GM12891 (cell line): Measurements from ENCODE around the gene FGD5.

Source experiments
- DNase-seq: peaks from one replicate; pipeline ENCODE4 v3.0.0; 2011; ENCODE audit warnings: low spot score; ENCODE audit not compliant: insufficient read length
- FAIRE-seq: peaks from 2 replicates; lab custom pipeline; 2011; peaks lifted over from hg19 to GRCh38; lab: Jason Lieb, UNC
- PAX5 ChIP-seq: IDR thresholded peaks from 2 replicates; pipeline ENCODE4 v1.6.1; 2011; ENCODE audit warnings: low read length, moderate library complexity, mild to moderate bottlenecking; ENCODE audit not compliant: insufficient read depth, severe bottlenecking
- POLR2A ChIP-seq: IDR thresholded peaks from 2 replicates; pipeline ENCODE4 v1.6.1; 2011; ENCODE audit warnings: low read depth, low read length, control low read depth
- POLR2AphosphoS5 ChIP-seq: IDR thresholded peaks from 2 replicates; pipeline ENCODE4 v1.6.1; 2011; ENCODE audit warnings: low read depth, low read length, control low read depth
- POU2F2 ChIP-seq: IDR thresholded peaks from 2 replicates; pipeline ENCODE4 v1.6.1; 2011; ENCODE audit warnings: low read depth, mild to moderate bottlenecking, control low read depth, low read length, moderate library complexity
- SPI1 ChIP-seq: IDR thresholded peaks from 2 replicates; pipeline ENCODE4 v1.6.1; 2011; ENCODE audit warnings: low read depth, low read length, control low read depth
- TAF1 ChIP-seq: IDR thresholded peaks from 2 replicates; pipeline ENCODE4 v1.6.1; 2011; ENCODE audit warnings: low read depth, low read length, control low read depth

The FGD5 gene

DNA sequence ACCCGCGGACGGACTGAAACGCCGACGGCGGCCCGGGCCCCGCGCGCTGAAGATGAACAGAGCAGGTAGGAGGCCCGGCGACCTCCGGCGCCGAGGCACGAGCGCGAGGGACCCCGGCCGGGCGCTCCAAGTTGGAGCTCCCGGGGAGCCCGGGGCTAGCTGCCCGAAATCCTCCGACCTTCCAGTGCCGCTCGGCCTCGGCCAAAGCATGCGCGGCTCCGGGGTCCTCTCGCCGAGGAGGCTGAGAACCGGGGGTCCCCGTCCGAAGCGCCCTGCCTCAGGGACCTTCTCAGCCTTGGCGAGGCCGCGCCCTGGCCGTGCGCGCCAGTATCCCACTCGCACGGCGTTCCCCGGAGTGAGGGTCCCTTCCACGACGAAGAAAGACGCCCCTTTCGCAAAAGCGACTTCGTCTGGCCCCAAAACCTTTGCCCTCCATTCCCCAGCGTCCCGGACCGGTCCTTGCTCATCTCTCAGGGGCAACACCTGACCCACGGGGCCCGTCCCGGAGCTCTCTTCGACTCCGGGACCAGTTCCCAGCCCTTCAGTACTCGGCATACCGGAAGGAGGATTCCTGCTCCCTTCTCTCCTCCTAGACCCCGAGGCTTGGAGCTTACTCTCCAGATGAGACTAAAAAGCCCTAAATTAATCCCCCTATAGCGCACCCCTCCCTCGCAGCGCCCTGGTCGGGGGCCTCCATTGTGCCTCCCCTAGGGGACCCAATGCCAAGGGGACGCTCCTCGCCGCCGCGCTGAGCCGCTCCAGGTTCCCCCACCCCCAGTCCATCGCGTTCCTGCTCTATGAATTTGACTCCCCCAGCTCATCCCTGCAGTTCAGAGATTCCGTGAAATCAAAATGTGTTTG lies 7.7 kb upstream of the FGD5 start:
- DNase-seq, result no peak
- no peak for TF ChIP-seq SPI1
- TF ChIP-seq PAX5, result no peak
- no peak for TF ChIP-seq POLR2A
- no peak for TF ChIP-seq POLR2AphosphoS5
- no peak for TF ChIP-seq POU2F2
- TF ChIP-seq TAF1, result no peak
- no peak for FAIRE-seq

GRCh38 chr3:14811684-14812083 lies 7.1 kb upstream of the FGD5 start:
- TF ChIP-seq SPI1 (no peak), POLR2A (no peak)
- DNase-seq (no peak), FAIRE-seq (no peak)

DNA sequence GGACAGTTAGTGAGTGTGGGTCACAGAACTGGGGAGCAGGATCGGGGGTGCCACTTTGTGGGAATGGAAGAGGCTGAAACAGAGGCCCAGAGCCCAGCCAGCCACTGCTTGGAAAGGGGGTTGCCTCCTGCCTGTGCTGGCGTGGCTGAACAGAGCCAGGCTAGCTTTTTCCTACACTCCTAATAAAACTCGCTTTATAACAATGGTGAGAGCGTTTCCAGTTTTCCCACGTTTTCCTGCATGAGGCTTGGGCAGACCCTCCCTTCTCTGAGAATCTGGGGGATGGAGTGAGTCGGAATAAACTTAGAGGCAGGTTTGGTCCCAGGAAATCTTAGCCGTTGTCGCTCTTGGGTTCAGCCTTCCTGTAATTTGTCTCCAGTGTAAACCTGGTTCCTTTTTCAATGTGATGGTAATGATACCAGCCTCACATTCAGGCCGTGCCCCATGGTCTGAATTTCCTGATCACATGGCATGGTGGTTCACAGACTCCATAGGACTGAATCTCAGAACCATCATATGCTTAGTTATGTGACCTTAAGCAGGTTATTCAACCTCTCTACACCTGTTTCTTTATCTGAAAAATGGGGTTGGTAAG lies 6.5 kb upstream of the FGD5 start:
- TF ChIP-seq POU2F2 (no peak), PAX5 (no peak), POLR2A (no peak), TAF1 (no peak), SPI1 (no peak), POLR2AphosphoS5 (no peak)
- FAIRE-seq, result no peak
- DNase-seq, result no peak

- DNase-seq (no peak), FAIRE-seq (no peak)
- TF ChIP-seq POLR2A (no peak), TAF1 (no peak), POLR2AphosphoS5 (no peak), PAX5 (no peak), POU2F2 (no peak), SPI1 (no peak)
These were observed 4.3 kb upstream of the FGD5 start for GRCh38 chr3:14814411-14814871.

- DNase-seq (no peak), FAIRE-seq (no peak)
- no peak for TF ChIP-seq SPI1
- TF ChIP-seq POLR2AphosphoS5, result no peak
- no peak for TF ChIP-seq POLR2A
- no peak for TF ChIP-seq PAX5
- TF ChIP-seq TAF1, result no peak
- TF ChIP-seq POU2F2, result no peak
These were observed 2.4 kb upstream of the FGD5 start for GRCh38 chr3:14816359-14816758.

- DNase-seq, result no peak
- no peak for FAIRE-seq
- TF ChIP-seq POU2F2, result no peak
These were observed 909 bp downstream of the FGD5 start for GRCh38 chr3:14819671-14820070.

DNA sequence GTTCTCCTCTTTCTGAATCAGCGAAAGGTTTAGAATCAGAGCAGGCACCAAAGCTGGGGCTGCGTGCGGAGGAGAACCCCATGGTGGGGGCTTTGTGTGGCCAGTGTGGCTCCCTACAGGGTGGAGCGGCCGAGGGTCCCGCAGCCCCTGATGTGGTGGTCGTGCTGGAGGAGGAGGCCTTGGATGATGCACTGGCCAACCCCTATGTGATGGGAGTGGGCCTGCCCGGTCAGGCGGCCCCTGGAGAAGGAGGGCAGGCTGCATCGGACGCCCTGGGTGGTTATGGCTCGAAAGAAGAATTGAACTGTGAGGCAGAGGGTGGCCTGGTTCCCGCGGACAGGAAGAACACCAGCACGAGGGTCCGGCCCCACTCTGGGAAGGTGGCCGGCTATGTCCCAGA lies 1.4 kb downstream of the FGD5 start:
- no peak for FAIRE-seq
- TF ChIP-seq POLR2A (no peak), POLR2AphosphoS5 (no peak), PAX5 (no peak)

DNA sequence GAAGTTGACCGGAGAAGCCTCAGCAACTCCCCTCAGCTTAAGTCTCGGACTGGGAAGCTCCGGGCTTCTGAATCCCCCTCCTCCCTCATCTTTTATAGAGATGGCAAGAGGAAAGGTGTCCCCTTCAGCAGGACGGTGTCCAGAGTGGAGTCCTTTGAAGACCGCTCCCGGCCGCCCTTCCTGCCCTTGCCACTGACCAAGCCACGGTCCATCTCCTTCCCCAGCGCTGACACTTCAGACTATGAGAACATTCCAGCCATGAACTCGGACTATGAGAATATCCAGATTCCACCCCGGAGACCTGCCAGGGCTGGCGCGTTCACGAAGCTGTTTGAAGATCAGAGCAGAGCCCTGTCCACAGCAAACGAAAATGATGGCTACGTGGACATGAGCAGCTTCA lies 2.4 kb downstream of the FGD5 start:
- TF ChIP-seq POLR2AphosphoS5 (no peak), PAX5 (no peak), POLR2A (no peak), POU2F2 (no peak), SPI1 (no peak), TAF1 (no peak)
- no peak for DNase-seq
- FAIRE-seq, result no peak

More for the DNA sequence above, 1.4 kb downstream of the FGD5 start:
- DNase-seq, result no peak

- TF ChIP-seq TAF1 (no peak), POLR2AphosphoS5 (no peak), SPI1 (no peak)
- FAIRE-seq (no peak), DNase-seq (no peak)
These were observed 3.4 kb downstream of the FGD5 start for GRCh38 chr3:14822134-14822533.

GRCh38 chr3:14822670-14823390 lies 4.1 kb downstream of the FGD5 start:
- DNase-seq (no peak), FAIRE-seq (no peak)
- TF ChIP-seq SPI1, result no peak
- no peak for TF ChIP-seq POLR2AphosphoS5
- no peak for TF ChIP-seq TAF1
- TF ChIP-seq PAX5, result no peak
- TF ChIP-seq POLR2A, result no peak
- TF ChIP-seq POU2F2, result no peak
